Activated effector memory CD4-positive, alpha-beta T cell treated with anti-CD3 and anti-CD28 coated beads, Interleukin-2, amount 50 U/mL, for 16 hours (primary cell): ENCODE data around the gene SLC9A5.

Experiments
- DNase-seq: peaks from one replicate; pipeline ENCODE4 v3.0.0-alpha.2; 2020

Gene SLC9A5

DNA sequence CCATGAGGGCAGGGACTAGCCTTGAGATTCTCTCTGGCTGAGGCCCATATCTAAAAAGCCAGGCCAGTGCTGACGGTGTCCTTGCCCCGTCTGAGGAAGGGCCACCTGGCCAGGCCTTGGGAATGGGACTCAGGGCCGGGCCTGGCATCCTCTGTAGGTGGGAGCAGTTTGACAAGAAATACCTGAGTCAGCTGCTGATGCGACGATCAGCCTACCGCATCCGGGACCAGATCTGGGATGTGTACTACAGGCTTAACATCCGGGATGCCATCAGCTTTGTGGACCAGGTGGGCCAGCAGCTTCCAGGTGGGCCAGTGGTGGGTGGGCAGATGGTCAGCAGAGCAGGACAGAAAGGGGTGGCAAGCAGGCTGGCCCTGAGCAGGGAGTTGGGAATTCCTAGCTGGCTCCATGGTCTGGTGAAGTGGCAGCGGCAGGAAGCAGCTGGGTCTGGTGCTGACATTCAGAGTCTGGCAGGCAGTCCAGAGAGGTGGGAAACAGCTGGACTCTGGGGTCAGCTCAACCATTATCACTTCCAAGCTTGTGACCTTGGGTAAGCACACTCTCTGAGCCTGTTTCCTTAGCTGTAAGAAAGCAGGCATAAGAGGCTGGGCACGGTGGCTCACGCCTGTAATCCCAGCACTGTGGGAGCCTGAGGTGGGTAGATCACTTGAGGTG is 9.5 kb downstream of the SLC9A5 start:
- DNase-seq: no peak

- DNase-seq: no peak
Observed at GRCh38 chr16:67259705-67260104, 10.9 kb downstream of the SLC9A5 start.

DNA sequence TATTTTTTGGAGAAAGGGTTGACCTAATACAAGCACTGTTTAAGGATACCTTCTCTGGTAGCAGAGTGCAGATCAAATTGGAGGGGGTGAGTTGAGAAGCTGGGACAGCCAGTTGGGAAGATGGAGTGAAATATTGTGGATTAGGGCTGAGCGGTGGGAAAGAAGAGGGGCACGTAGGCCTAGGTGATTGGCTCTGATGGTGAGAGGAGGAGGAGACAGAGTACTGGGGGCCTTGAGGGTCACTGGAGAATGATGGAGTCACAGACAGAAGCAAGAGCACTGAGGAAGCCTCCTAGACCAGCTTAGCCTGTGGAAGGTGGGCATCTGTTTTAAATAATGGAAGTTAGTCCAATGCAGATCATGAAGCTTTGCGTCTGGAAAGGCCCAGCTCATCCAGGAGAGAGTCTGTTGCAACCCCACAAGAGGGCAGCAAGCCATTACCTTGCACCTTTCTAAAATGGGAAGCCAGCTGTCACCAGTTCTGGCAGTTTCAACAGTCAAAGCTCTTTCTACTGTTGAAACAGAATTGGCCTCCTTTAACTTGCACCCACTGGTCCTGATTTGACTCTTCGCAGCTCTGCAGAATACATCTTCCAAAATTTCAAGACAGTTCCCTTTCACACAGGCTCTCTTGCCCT is 11.8 kb downstream of the SLC9A5 start:
- no peak for DNase-seq

- no peak for DNase-seq
Observed at GRCh38 chr16:67263201-67263600, 14.4 kb downstream of the SLC9A5 start.

- DNase-seq: no peak
Observed at GRCh38 chr16:67264277-67264676, 15.5 kb downstream of the SLC9A5 start.

GRCh38 chr16:67264866-67265265 is 16.1 kb downstream of the SLC9A5 start:
- DNase-seq: no peak

- DNase-seq: no peak
Observed at GRCh38 chr16:67265834-67266233, 17.1 kb downstream of the SLC9A5 start.

DNA sequence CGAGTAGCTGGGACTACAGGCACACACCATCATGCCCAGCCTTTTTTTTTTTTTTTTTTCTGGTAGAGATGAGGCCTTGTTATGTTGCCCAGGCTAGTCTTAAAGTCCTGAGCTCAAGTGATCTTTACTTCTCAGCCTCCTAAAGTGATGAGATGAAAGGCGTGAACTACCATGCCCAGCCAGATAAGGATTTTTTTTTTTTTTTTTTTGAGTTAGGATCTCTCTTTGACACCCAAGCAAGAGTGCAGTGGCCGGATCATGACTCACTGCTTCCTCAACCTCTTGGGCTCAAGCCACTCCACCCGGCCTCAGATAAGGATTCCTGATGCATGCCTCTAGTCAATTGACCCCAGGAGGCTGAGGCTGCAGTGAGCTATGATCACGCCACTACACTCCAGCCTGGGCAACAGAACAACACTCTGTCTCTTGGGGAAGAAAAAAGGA is 19.4 kb downstream of the SLC9A5 start:
- no peak for DNase-seq

- DNase-seq: no peak
Observed at GRCh38 chr16:67269766-67270165, 21.0 kb downstream of the SLC9A5 start.

- no peak for DNase-seq
Observed at GRCh38 chr16:67270931-67271338, 22.2 kb downstream of the SLC9A5 start.

DNA sequence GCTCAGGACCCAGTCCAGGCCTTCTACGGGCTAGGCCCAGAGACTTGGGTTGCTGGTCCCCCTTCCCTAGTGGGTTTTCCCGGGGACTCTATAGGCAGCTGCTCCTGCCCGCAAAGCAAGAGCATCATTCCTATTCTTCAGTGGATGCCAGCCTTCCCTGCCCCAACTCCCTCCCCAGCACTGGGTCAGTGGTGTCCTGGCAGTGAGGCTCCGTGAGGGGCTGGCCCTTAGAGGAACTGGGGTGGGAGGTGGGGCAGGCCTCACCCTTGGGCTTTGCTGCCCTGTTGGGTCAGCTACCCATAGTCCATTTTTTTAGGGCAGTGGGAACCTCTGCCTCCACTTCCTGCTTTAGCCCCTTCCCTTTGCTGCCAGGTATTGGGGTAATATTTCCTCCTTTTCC is 22.7 kb downstream of the SLC9A5 start:
- no peak for DNase-seq

DNA sequence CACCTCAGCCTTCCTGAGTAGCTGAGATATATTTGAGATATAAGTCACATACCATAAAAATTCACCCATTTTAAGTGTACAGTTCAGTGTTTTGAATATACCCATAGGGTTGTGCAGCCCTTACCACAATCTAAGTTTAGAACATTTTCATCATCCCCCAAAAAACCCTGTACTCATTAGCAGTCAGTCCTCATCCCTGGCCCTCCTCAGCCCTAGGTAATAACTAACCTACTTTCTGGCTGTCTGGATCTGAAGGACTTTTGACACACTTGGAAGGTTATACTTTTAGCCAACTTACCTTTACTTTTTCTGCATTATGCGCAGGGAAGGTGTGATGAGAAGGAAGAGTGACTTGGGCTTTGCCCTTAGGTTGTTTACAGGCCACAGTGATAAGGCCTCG is 26.5 kb downstream of the SLC9A5 start:
- DNase-seq: no peak

- no peak for DNase-seq
Observed at GRCh38 chr16:67277294-67277998, 28.7 kb downstream of the SLC9A5 start.

GRCh38 chr16:67277999-67278772 is 29.4 kb downstream of the SLC9A5 start:
- no peak for DNase-seq

DNA sequence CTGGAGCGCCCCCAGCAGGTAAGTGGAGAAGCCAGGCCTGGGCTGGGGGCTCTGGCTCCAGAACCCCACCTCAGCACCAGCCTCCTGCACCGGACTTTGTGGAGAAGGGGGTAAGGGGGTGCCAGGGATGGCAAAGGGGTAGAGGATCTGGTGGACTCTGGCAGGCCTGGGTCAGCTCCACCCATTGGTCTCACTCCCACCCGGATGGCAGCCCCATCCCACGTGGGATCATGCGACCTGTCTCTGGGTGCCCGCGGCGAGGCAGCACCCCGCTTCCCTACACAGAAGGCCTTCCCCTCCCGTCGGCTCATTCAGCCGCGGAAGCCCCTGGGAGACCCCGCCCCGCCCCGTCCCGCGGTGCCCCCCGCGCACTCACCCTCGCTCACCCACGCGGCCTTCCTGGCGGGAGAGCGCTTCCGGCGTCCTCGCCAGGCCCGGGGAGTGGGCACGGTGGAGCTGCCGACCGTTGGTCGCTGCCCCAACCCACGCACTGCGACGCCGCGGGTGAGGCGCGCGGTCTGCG is 30.1 kb downstream of the SLC9A5 start:
- no peak for DNase-seq

GRCh38 chr16:67279296-67280089 is 30.7 kb downstream of the SLC9A5 start, which contains the start of gene PLEKHG4:
TSS of gene PLEKHG4 (plus strand) at chr16:67279532. CDS start at chr16:67280045, 513 bp downstream.
- DNase-seq: peak; percentile 93

DNA sequence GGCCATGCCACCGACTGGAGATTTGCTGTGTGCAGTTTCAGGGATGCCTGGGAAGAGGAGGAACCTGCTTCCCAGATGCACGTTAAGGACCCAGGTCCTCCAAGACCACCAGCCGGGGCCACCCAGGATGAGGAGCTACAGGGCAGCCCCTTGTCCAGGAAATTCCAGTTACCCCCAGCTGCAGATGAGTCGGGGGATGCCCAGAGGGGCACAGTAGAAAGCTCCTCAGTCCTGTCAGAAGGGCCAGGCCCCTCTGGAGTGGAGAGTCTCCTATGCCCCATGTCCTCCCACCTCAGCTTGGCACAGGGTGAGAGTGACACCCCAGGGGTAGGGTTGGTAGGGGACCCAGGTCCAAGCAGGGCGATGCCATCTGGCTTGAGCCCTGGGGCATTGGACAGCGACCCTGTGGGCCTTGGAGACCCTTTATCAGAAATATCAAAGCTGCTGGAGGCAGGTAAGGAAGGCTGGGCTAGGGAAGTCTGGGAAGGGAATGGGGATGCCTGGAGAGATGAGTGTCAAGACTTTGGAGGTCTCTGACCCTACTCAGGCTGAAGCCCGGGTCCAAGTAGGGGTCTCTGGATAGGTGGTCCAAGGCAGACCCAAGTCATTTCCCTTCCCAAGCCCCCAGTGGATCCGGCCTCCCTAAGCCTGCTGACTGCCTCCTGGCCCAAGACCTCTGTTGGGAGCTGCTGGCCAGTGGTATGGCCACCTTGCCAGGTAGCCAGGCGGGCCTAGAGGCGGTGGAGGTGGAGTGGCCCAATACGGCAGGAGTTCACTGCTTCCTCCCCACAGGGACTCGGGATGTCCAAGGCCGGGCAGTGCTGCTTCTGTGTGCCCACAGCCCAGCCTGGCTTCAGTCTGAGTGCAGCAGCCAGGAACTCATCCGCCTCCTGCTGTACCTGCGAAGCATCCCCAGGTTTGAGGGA is 31.6 kb downstream of the SLC9A5 start:
- DNase-seq: no peak

DNA sequence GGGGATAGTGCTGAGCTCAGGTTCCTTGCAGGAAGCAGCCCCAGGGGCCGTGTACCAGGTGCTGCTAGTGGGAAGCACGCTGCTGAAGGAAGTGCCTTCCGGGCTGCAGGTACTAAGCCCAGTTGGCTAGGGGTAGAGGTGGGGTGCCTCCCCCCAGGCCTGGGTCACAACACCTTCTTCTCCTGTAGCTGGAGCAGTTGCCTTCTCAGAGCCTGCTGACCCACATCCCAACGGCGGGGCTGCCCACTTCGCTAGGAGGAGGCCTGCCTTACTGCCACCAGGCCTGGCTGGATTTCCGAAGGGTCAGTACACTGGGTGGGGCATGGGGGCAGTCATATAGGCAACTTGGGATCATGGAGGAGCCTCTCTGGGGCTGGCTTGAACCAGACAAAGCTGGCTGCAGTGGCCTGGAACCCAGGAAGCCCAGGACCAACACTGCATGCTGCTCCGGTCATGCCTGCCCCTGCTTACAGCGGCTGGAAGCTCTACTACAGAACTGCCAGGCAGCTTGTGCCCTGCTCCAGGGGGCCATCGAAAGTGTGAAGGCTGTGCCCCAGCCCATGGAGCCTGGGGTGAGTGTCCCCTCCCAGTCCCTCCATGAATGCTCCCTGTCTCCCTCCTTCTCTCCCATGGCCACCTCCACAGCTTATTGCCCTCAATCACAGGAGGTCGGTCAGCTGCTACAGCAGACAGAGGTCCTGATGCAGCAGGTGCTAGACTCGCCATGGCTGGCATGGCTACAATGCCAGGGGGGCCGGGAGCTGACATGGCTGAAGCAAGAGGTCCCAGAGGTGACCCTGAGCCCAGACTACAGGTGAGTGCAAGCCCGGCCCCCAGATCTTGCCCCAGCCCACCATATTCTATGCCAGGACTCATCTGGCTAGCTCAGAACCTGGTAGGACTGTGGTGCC is 33.0 kb downstream of the SLC9A5 start:
- no peak for DNase-seq

- no peak for DNase-seq
Observed at GRCh38 chr16:67282447-67282805, 33.6 kb downstream of the SLC9A5 start.
